Adipocyte (in vitro differentiated cells): Measurements from ENCODE around the gene KLHL34.

Experiments used
- DNase-seq: peaks from one replicate; pipeline ENCODE4 v3.0.0-alpha.2; 2015; ENCODE audit warnings: low read depth
- H3K27me3 ChIP-seq: replicated peaks from 2 replicates; pipeline ENCODE4 v1.7.0; 2013; ENCODE audit warnings: mild to moderate bottlenecking, low read length, moderate library complexity; ENCODE audit not compliant: control insufficient read depth, insufficient read depth
- H3K36me3 ChIP-seq: 2 replicates; pipeline ENCODE4 v1.7.0; 2013; ENCODE audit warnings: low read length, mild to moderate bottlenecking, moderate library complexity; ENCODE audit not compliant: control insufficient read depth, insufficient read depth, severe bottlenecking
- H3K4me1 ChIP-seq: 2 replicates; pipeline ENCODE4 v1.7.0; 2013; ENCODE audit warnings: mild to moderate bottlenecking, low read length, moderate library complexity; ENCODE audit not compliant: control insufficient read depth, insufficient read depth
- H3K4me3 ChIP-seq: 2 replicates; pipeline ENCODE4 v1.7.0; 2013; ENCODE audit warnings: mild to moderate bottlenecking, low read length, moderate library complexity
- H3K9ac ChIP-seq: 2 replicates; pipeline ENCODE4 v1.7.0; 2013; ENCODE audit warnings: mild to moderate bottlenecking, low read length, moderate library complexity
- H3K9me3 ChIP-seq: 2 replicates; pipeline ENCODE4 v1.7.0; 2013; ENCODE audit warnings: mild to moderate bottlenecking, low read length, moderate library complexity; ENCODE audit not compliant: control insufficient read depth

KLHL34 gene

GRCh38 chrX:21606002-21606401 is 52.1 kb downstream of the KLHL34 start:
- no peaks in the 10 kb centered on the region for H3K27me3 ChIP-seq
- no peak overlapping the region for H3K4me3 ChIP-seq
- H3K9ac ChIP-seq: no peak overlapping the region
- no peak for DNase-seq
- H3K36me3 ChIP-seq: no peaks in the 10 kb centered on the region
- H3K9me3 ChIP-seq: no peaks in the 10 kb centered on the region
- H3K4me1 ChIP-seq: no peaks in the 10 kb centered on the region
